Activated gamma-delta T cell treated with anti-CD3 and anti-CD28 coated beads, Interleukin-2, amount 50 U/mL, for 16 hours (primary cell): Measurements from ENCODE around the gene EIF3J.

Experiments
- DNase-seq: peaks from one replicate; pipeline ENCODE4 v3.0.0-alpha.2; 2020; ENCODE audit warnings: low read depth

Gene EIF3J

DNA sequence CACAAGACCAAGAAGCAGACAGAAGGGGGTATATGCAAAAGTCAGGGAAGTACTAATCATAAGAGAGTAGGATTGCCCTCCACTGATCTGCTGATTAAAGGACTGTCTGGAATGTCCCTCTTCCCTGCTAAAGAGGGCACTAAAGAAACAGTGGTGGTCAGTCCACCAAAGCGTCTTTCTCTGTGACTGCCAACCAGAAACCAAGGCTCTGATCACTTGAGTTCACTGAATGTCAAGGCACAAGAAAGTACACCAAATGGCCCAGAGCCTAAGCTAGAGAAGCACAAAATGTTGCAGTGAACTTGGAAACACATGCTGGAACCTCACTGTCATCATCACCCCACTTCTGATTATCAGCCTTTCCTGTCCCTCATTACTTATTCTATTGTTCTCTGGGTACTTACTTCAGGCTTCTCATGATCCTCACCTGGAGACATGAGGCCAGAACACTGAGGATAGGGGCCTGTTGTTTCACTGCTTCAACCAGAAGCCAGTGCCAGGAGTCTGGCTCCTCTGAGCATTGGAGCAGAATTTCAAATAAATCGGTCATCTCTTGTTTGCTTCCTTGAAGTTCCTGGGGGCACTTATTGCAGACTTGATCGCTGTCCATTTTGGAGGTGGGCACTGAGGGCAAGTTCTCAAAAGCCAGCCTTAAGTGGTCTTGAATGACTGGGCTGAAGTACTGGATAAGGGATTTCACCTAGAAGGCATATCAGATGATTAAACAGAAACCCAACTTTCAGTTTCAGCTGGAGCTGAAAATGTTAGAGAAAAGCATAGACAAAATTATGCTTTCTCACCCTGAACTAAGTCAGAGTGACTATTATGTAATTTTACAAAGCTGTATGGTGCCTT lies 58.9 kb downstream of the EIF3J start:
- no peak for DNase-seq

DNA sequence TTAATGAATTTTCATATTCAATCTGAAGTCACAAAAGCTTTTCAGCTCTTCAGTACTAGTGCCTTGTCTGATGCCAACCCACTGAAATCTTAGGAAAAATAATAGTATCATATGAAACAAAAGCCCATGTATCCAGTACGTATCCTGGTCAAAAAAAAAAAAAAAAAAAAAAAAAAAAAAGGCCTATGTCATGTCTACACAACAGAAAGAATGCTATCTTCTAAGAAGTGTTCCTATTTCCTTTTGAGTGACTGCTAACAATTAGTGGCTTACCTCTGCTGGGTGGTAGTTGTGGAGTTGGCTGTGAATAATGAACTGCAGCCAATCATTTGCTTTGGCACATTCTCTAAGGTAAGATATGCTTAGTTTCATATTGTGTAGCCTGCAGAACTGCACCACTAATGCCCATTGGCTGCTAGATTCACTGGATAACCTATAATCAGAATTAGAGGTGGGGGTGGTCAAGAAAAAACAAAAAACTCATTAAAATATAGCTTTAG lies 59.6 kb downstream of the EIF3J start:
- no peak for DNase-seq

DNA sequence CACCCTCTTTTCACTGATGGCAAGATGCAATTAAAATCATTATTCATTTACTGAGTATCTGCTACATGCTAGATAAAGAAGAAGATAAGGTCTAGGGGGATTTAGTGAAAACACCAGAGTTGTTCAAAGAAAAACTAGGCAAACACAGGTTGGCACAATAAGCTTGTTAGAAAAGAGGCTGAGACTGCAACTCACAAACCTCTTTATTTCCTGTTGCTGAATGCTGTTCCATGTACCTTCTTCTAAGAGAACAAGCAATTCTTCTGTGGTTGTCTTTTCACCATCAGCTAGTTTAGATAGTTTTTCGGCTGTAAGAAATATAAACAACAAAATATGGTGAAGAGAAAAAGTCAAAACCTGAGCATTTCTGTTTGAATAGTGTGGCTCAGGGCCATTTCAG lies 61.1 kb downstream of the EIF3J start:
- no peak for DNase-seq

DNA sequence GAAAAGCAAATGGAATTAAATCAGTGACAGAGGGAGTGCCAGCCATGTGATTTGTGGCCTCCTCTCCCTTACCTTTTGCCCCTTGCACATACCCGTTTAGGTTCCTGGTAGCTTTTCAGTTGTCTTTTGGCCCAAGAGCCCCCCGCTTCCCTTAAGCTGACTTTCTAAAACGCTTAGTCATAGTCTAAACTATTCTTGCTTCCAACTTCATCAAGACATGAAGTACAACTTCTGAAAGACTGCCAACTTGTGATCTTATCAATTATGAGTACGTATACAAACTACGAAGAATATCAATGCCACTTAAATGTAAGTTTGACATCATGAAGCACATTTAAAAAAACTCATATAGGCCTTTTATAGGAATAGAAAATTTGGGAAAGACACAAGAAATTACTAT lies 61.9 kb downstream of the EIF3J start:
- DNase-seq = no peak

DNA sequence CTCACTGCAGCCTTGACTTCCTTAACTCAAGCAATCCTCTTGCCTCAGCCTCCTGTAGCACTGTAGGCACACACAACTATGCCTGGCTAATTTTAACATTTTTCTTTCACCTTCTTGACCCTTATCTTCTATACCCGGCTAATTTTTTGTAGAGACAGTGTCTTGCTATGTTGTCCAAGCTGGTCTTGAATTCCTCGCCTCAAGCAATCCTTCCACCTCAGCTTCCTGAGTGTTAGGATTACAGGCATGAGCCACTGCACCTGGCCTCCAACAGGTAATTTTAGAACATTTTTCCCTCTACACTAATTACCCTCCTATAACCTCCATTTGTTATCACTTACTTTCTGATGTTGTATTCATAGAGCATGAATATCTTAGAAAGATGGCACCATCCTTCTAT lies 66.2 kb downstream of the EIF3J start:
- no peak for DNase-seq

GRCh38 chr15:44606740-44607139 lies 69.8 kb downstream of the EIF3J start:
- no peak for DNase-seq
